Activated CD8-positive, alpha-beta memory T cell treated with anti-CD3 and anti-CD28 coated beads for 48 hours (primary cell): ENCODE data around the gene HEXIM2.

Source experiments
- DNase-seq, 3 experiments: peaks; one replicate each; pipeline ENCODE4 v3.0.0-alpha.2; 2020; ENCODE audit warnings: low read depth in 2 of 3, low spot score in 2 of 3

Gene HEXIM2

GRCh38 chr17:45143767-45144198 is 17.9 kb upstream of the HEXIM2 start:
- no peak for DNase-seq

GRCh38 chr17:45144199-45145034 is 17.3 kb upstream of the HEXIM2 start:
- DNase-seq: no peak

GRCh38 chr17:45145035-45145389 is 16.7 kb upstream of the HEXIM2 start:
- no peak for DNase-seq

- DNase-seq: no peak
Measured at GRCh38 chr17:45146166-45146565, 15.5 kb upstream of the HEXIM2 start.

- DNase-seq: no peak
Measured at GRCh38 chr17:45146592-45146889, 15.1 kb upstream of the HEXIM2 start.

GRCh38 chr17:45146890-45147580 is 14.6 kb upstream of the HEXIM2 start:
- peak in 1 of 3 experiments; percentile 37 for DNase-seq

- DNase-seq: peak; percentile 61 to 69 (median 68)
Measured at GRCh38 chr17:45147581-45148182, 14.0 kb upstream of the HEXIM2 start.

GRCh38 chr17:45148183-45149036 is 13.3 kb upstream of the HEXIM2 start, which contains the start of gene HEXIM1:
HEXIM1 (plus strand) TSS chr17:45148475; CDS start chr17:45149191, 716 bp downstream.
- peak; percentile 97 to 98 (median 98) for DNase-seq

- peak; percentile 54 to 57 (median 54) for DNase-seq
Measured at GRCh38 chr17:45149037-45149668, 12.5 kb upstream of the HEXIM2 start.

GRCh38 chr17:45149669-45150664 is 11.7 kb upstream of the HEXIM2 start:
- DNase-seq: no peak

- DNase-seq: no peak
Measured at GRCh38 chr17:45150911-45151809, 10.5 kb upstream of the HEXIM2 start.

- DNase-seq: no peak
Measured at GRCh38 chr17:45155029-45155428, 6.6 kb upstream of the HEXIM2 start.

- no peak for DNase-seq
Measured at GRCh38 chr17:45155483-45155882, 6.2 kb upstream of the HEXIM2 start.

GRCh38 chr17:45156242-45156641 is 5.4 kb upstream of the HEXIM2 start:
- DNase-seq: no peak

GRCh38 chr17:45160447-45161287 is 1.0 kb upstream of the HEXIM2 start:
- peak in 2 of 3 experiments; percentile 33 to 41 for DNase-seq

GRCh38 chr17:45162025-45162687 is 481 bp downstream of the HEXIM2 start:
- DNase-seq: no peak

- no peak for DNase-seq
Measured at GRCh38 chr17:45164734-45165269, 3.1 kb downstream of the HEXIM2 start.
